ENCODE data around the gene FGR.

Gene FGR

GRCh38 chr1:27665016-27665651, 30.1 kb upstream of the FGR start:
- no peak overlapping the region for H3K4me3 ChIP-seq (ENCODE audit: control insufficient read depth, low read depth, low read length)
- no peak for DNase-seq (ENCODE audit: low read depth)
- TF ChIP-seq, protein P1, sequence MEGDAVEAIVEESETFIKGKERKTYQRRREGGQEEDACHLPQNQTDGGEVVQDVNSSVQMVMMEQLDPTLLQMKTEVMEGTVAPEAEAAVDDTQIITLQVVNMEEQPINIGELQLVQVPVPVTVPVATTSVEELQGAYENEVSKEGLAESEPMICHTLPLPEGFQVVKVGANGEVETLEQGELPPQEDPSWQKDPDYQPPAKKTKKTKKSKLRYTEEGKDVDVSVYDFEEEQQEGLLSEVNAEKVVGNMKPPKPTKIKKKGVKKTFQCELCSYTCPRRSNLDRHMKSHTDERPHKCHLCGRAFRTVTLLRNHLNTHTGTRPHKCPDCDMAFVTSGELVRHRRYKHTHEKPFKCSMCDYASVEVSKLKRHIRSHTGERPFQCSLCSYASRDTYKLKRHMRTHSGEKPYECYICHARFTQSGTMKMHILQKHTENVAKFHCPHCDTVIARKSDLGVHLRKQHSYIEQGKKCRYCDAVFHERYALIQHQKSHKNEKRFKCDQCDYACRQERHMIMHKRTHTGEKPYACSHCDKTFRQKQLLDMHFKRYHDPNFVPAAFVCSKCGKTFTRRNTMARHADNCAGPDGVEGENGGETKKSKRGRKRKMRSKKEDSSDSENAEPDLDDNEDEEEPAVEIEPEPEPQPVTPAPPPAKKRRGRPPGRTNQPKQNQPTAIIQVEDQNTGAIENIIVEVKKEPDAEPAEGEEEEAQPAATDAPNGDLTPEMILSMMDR (IDR thresholded peaks at IDR 0.05; ENCODE audit: control insufficient read depth, insufficient read depth, low read depth, low read length, missing control alignments) = no peak

DNA sequence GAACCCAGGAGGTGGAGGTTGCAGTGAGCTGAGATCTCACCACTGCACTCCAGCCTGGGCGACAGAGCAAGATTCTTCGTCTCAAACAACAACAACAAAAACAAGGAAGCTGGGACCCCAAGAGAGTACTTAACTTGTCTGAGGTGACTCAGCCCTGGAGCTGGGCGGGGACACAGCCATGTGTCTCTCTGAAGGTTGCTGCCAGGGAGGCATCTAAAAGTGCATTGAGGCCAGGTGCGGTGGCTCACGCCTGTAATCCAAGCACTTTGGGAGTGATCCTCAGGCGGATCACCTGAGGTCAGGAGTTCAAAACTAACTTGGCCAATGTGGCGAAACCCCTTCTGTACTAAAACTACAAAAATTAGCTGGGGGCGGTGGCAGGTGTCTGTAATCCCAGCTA, 29.3 kb upstream of the FGR start:
- no peak overlapping the region for H3K4me3 ChIP-seq (ENCODE audit: control insufficient read depth, low read depth, low read length)
- TF ChIP-seq, protein P1 (IDR thresholded peaks at IDR 0.05; ENCODE audit: control insufficient read depth, insufficient read depth, low read depth, low read length, missing control alignments) = no peak
- DNase-seq (ENCODE audit: low read depth) = no peak

DNA sequence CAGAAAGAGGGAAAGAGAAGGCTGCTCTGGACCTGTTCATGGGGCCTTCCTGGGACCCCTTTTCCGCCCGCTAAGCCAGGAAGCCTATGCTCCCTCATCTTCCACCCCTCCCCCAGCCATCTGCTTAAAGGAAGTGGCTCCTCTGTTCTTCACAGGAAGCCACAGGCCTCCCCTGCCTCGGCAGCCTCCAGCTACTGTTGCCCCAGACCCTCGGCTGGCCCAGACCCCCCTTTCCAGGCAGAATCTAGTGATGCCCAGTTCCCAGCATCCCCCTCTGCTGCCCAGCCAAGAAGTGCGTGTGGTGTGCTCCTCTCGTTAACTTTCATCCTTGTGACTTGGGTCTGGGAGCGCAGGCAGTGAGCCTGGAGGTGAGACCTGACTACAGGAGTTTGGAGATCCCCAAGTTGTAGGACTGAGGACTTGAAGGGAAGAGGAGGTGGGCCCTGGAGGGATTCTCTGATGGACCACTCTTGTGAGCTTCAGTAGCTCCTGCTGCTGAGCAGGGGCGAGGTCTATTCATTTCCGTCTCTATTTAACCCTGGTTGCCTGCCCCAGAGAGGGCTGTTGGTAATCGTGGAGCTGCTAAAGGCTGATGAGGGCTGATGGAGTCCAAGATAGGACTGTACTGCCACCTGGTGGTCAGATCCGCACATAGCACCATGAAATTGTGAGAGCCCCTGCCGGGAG, 27.9 kb upstream of the FGR start:
- DNase-seq (ENCODE audit: low read depth) = no peak
- no peak overlapping the region for H3K4me3 ChIP-seq (ENCODE audit: control insufficient read depth, low read depth, low read length)
- TF ChIP-seq, protein P1 (IDR thresholded peaks at IDR 0.05; ENCODE audit: control insufficient read depth, insufficient read depth, low read depth, low read length, missing control alignments) = peak; percentile 86

DNA sequence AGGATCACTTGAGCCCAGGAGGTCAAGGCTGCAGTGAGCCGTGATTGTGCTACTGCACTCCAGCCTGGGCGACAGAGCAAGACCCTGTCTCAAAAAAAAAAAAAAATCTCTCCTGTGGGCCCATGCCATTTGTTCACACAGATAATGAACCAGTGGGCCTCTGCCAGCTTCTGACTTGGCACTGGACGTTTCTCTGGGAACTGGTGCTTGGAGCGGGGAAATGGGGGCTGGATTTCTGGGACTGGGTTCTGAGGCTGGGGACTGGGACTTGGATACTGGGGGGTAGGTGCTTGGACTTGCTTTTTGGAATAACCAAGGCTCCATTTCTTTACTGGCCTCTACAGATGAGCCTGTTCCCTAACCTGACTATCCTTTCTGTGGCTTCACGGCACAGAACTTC, 27.3 kb upstream of the FGR start:
- TF ChIP-seq, protein P1 (IDR thresholded peaks at IDR 0.05; ENCODE audit: control insufficient read depth, insufficient read depth, low read depth, low read length, missing control alignments) = no peak
- H3K4me3 ChIP-seq (ENCODE audit: control insufficient read depth, low read depth, low read length) = no peak overlapping the region
- DNase-seq (ENCODE audit: low read depth) = no peak

DNA sequence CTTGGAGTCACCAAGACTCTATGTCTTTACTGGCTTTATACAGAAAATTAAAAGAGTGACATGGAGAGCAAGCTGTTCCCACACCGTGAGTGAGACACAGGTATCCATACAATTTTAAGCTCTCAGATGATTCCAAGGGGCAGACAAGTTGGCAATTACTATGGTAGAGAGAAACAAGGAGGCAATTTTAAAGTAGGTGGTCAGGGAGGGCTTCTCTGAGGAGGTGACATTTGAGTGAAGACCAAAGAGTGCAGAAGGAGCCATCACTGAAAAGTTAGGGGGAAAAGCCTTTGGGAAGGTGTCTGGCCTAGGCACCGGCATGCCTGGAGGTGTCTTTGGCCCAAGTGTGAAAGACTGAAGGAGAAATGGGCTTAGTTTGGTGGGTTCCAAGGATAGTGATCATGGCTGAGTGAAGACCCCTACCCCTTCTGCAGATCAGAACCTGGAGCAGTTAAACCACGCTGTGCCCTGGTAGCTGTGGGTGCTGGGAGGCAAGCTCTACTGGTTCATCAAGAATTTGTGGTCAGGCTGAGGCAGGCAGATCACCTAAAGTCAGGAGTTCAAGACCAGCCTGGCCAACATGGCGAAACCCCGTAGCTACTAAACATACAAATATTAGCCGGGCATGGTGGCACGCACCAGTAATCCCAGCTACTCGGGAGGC, 26.6 kb upstream of the FGR start:
- TF ChIP-seq, protein P1 (IDR thresholded peaks at IDR 0.05; ENCODE audit: control insufficient read depth, insufficient read depth, low read depth, low read length, missing control alignments) = no peak
- DNase-seq (ENCODE audit: low read depth) = no peak
- H3K4me3 ChIP-seq (ENCODE audit: control insufficient read depth, low read depth, low read length) = no peak overlapping the region

DNA sequence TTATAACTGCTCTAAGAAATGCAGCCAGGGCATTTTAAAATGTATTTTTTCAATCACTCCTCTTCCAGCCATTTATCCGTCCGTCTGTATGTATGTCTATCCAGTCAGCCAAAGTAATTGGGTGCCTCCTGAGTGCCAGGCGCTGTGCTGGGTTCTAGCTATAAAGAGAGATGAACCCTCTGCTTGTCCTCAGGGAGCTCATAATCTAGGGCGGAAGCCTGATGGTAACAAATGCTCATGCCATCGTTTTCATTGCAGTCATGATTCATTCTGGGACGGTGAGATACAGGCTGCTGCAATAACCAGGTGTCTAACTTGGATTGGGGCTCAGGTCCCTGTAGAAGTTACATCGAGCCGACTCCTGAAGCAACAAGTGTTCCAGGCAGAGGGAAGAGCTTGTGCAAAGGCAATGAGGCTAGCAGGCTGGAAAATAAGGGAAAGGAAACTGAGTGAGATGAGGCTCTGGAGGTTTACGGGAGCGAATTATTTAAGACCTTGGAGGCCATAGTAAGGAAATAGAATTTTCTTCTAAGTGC, 25.4 kb upstream of the FGR start:
- DNase-seq (ENCODE audit: low read depth) = no peak
- H3K4me3 ChIP-seq (ENCODE audit: control insufficient read depth, low read depth, low read length) = peak overlapping the region; percentile 32
- TF ChIP-seq, protein P1 (IDR thresholded peaks at IDR 0.05; ENCODE audit: control insufficient read depth, insufficient read depth, low read depth, low read length, missing control alignments) = no peak
